GM18502 (cell line): ENCODE data around the gene NOTCH2NLA.
A peak's percentile ranks its signal among the peaks of the same experiment; 100 is the strongest.
"Not testable (repeated sequence)": the region's sequence is repeated elsewhere in the genome, so short reads cannot be mapped to it uniquely, and the experiment has no call there.

Source experiments
- ATAC-seq: cut with Tn5 transposase; IDR thresholded peaks from one replicate; pipeline ENCODE4 v1.9.1; 2021; ENCODE audit warnings: mild to moderate bottlenecking; ENCODE audit not compliant: unreplicated experiment, poor library complexity

NOTCH2NLA gene

GRCh38 chr1:146228710-146229477 lies at the start of gene NOTCH2NLA:
Gene NOTCH2NLA (minus strand): TSS chr1:146229021. CDS start chr1:146189337, 39,684 bp downstream.
- peak; percentile 56 for ATAC-seq

- ATAC-seq: peak; percentile 68
These were observed 49.5 kb upstream of the NOTCH2NLA start for GRCh38 chr1:146278346-146278745.

GRCh38 chr1:146277087-146277486 lies 48.3 kb upstream of the NOTCH2NLA start:
- not testable (repeated sequence) for ATAC-seq

GRCh38 chr1:146274083-146274482 lies 45.3 kb upstream of the NOTCH2NLA start:
- not testable (repeated sequence) for ATAC-seq

GRCh38 chr1:146273194-146273593 lies 44.4 kb upstream of the NOTCH2NLA start:
- not testable (repeated sequence) for ATAC-seq

GRCh38 chr1:146272734-146273133 lies 43.9 kb upstream of the NOTCH2NLA start:
- not testable (repeated sequence) for ATAC-seq

GRCh38 chr1:146271977-146272376 lies 43.2 kb upstream of the NOTCH2NLA start:
- ATAC-seq: not testable (repeated sequence)

GRCh38 chr1:146270129-146270528 lies 41.3 kb upstream of the NOTCH2NLA start:
- not testable (repeated sequence) for ATAC-seq

GRCh38 chr1:146266179-146266748 lies 37.4 kb upstream of the NOTCH2NLA start:
- not testable (repeated sequence) for ATAC-seq

GRCh38 chr1:146264761-146265160 lies 35.9 kb upstream of the NOTCH2NLA start:
- not testable (repeated sequence) for ATAC-seq

GRCh38 chr1:146260006-146260730 lies 31.3 kb upstream of the NOTCH2NLA start:
- not testable (repeated sequence) for ATAC-seq

- ATAC-seq: not testable (repeated sequence)
These were observed 29.3 kb upstream of the NOTCH2NLA start for GRCh38 chr1:146257992-146258552.

- ATAC-seq: not testable (repeated sequence)
These were observed 25.9 kb upstream of the NOTCH2NLA start for GRCh38 chr1:146254569-146255197.

GRCh38 chr1:146253249-146253855 lies 24.5 kb upstream of the NOTCH2NLA start:
- not testable (repeated sequence) for ATAC-seq

GRCh38 chr1:146251523-146251922 lies 22.7 kb upstream of the NOTCH2NLA start:
- ATAC-seq: not testable (repeated sequence)

GRCh38 chr1:146248643-146249042 lies 19.8 kb upstream of the NOTCH2NLA start:
- not testable (repeated sequence) for ATAC-seq

- not testable (repeated sequence) for ATAC-seq
These were observed 7.8 kb upstream of the NOTCH2NLA start for GRCh38 chr1:146236626-146237025.

- ATAC-seq: not testable (repeated sequence)
These were observed 7.3 kb upstream of the NOTCH2NLA start for GRCh38 chr1:146236026-146236601.

GRCh38 chr1:146228144-146228682 lies 608 bp downstream of the NOTCH2NLA start:
- ATAC-seq: not testable (repeated sequence)
